GM19238 (cell line): ENCODE data around the gene MAP2K7.

ENCODE experiments used
- DNase-seq: peaks from one replicate; pipeline ENCODE4 v3.0.0; 2011; ENCODE audit warnings: low spot score; ENCODE audit not compliant: insufficient read length

MAP2K7 gene

GRCh38 chr19:7918615-7919421, 15.1 kb downstream of the MAP2K7 start:
- DNase-seq = no peak

DNA sequence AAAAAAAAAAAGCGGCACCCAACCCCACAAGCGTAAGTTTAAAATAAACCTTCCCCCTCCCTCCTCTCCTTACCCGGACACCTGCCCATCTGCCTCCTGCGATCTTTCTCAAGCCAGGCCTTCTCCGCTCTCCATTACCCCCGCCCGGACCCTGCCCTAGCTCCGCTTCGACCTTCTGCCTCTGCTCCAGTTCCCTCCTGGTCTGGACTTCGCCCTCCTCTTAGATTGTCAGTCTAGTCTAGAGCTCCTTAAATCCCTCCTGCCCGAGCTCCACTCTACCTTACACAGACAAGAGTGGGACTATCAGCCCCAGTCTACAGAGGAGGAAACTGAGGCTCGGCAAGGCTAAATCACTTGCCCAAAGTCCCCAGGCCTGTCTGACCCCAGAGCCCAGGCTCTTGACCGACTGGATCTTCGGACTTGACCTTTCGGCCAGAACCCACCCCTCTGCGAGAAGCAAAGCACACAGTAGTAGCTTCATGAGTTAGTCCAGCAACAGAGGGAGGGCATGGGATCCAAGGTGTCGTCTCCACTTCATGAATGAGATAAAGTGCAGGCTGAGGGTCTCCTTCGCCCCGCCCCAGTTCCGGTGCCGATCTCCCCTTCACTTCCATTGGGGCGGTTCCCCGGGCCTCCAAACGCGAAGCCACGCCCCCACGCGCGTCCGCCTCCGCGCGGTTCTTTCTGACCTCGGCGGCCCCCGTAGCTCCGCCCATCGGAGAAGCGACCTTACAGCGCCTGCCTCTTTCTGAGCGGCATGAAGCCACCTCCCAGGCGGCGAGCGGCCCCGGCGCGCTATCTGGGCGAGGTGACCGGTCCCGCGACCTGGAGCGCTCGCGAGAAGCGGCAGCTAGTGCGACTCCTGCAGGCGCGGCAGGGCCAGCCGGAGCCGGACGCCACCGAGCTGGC, 16.2 kb downstream of the MAP2K7 start, which contains the start of gene SNAPC2:
Gene SNAPC2, plus strand, starts transcription at position 729 of the 909 bp plus-strand sequence. Its CDS starts 29 bp downstream, at position 758.
- peak; percentile 97 for DNase-seq

DNA sequence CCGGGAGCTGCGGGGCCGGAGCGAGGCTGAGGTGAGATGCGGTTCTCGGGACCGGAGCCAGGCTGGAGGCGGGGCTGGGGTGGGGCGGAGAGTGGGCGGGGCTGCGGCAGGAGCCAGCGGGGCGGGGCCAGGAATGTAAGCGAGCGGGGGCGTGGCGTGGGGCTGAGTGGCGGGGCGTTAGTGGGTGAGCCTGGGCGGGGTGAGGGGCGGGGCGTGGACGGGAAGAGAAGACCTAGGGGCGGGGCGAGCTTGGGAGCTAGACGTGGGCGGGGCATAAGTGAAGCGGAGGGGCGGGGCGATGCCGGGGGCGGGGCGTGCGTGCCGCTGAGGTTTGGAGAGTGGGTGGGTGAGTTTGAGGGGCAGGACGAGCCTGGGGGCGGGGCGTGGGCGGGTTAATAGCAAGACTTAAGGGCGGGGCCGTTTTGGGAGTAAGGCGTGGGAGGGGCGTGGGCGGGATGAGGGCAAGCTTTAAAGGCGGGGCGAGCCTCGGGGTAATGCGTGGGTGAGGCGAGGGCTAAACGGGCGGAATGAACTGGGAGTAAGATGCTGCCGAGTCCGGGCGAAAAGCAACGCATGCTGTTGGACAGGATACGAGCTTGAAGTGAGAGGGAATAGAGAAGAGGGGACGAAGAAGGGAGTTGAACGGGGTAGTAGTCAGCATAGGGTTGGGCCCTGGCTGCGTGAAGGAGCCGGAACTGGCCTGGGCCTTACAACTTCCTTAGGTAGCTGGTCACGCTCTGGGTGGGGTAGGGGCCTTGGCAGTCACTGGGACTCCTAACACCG, 17.0 kb downstream of the MAP2K7 start:
- DNase-seq = peak; percentile 92

GRCh38 chr19:7921302-7921966, 17.8 kb downstream of the MAP2K7 start:
- no peak for DNase-seq

GRCh38 chr19:7921967-7922835, 18.5 kb downstream of the MAP2K7 start:
- no peak for DNase-seq

DNA sequence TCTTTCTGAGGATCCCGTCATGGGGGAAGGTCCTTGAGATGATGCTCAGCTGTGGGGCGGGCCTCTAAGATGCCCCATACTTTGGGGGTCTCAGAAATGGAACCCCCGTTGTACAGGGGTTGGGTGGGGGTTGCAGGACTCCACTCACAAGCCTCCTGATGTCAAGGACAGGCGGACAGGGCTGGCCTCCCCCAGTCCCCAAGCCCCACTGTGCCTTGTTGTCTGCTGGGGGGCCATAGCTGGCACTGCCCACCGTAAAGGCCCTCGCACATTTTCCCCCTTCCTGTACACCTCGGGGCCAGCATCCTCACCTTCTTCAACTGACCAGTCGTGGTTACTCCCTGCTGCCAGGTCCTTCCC, 19.1 kb downstream of the MAP2K7 start:
- DNase-seq = no peak

GRCh38 chr19:7923295-7924191, 19.9 kb downstream of the MAP2K7 start:
- DNase-seq = no peak

DNA sequence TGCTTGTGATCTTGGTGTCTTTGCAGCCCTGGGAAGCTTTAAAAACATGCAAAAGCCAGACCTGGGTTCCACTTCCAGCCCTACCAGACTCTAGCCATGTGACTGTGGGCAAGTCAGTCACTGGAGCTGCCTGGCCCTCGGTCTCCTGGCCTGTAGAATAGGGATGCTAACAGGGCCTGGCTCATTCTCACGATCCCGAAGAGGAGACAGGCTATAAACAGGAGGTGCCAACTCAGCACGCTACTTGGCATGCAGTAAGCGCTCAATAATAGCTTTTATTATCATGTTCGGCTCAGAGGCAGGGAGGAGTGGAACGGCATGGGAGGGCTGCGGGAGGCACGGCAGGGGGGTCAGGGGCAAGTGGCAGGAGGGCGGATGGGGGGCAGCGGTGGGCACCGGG, 20.6 kb downstream of the MAP2K7 start:
- DNase-seq = no peak

GRCh38 chr19:7924651-7925170, 21.0 kb downstream of the MAP2K7 start:
- DNase-seq = no peak

GRCh38 chr19:7925171-7925851, 21.6 kb downstream of the MAP2K7 start:
- DNase-seq = peak; percentile 92

GRCh38 chr19:7926021-7926726, 22.5 kb downstream of the MAP2K7 start, which contains the start of gene CTXN1:
CTXN1 (minus strand) TSS chr19:7926135; CDS start chr19:7925538, 597 bp downstream.
- DNase-seq = peak; percentile 81

DNA sequence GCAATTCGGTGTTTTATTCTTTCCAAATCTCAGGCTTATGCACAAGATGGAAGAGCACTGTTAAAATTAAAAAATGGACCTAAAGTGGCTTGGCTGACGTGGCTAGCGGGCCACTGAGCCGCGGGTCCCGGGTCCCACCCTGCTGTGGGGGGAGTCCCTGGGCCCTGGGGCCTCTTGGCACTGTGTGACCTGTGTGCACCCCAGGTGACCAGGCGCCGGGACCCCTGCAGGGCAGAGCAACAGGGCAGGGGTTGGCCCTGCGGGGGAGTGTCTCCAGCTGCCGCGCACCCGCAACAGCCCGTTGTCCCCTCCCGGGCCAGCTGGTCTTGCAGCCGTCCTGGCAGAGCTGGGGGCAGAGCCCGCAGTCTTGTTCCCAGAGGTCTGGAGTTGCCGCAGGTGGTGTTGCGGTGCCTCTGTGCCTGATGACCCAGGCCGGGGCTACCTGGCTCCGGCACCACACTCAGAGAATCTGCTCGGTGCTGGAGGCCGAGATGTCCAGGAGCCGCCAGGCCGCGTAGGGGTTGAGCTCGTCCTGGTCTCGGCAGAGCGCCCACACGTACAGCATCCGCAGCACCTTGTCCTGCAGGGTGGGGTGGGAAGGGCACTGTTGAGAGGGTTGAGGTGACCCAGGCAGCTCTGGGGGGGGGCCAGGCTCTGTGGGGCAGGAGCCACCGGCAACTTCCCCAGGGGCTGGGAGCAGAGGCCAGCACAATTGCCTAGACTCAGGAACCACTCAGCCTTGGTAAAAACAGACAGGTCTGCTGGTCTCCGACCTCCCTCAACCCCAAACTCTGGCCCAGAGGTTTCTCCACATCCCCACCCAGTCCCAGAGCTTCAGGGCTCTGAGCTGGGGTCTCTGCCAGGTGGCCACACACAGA, 23.3 kb downstream of the MAP2K7 start:
- no peak for DNase-seq

DNA sequence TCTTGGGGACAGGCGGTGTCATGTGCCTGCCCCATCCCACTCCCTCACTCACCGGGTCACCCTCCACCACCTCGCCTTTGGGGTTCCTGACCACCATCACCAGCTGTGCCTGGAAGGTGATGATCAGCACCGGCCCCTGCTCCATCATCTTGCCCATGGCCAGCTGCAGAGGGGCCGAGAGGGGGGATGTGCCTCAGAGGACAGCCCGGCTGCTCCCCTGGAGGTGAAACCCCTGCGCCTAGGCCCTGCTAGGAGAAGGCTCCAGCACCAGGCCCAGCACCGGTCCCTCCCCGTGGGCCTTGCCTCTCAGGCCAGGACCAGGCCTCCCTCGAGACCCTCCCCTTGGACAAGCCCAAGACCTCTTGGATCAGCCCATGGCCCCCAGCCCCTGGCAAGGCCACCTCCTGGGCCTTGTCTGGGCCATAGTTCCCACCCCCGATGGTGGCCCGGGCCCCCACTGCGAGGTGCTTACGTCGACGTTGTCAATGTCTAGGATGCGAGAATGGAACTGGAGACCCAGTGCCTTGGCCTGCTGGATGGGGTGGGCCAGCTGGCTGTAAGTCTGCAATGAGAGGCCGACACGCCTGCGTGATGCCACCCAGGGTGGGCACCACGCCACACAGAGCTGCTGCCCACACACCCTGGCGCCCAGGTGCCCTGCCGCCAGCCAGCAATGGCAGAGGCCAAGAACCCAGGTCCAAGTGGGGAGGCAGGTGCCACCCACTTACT, 24.1 kb downstream of the MAP2K7 start:
- DNase-seq = no peak

GRCh38 chr19:7928334-7928706, 24.6 kb downstream of the MAP2K7 start:
- no peak for DNase-seq

- no peak for DNase-seq
Measured at GRCh38 chr19:7928741-7929701, 25.3 kb downstream of the MAP2K7 start.
